ENCODE results near the gene FGFBP3. TPM values are rescaled to one million over a fixed set of nuclear protein-coding genes. Genes with fewer than 3 reads are reported as not detected.

Gene FGFBP3
- total and polyA plus RNA-seq, 2 of the 13 experiments (the other 11 are each of a cell fraction or from before 2014, with no cell fraction given), result 0.50 to 2.0 TPM

DNA sequence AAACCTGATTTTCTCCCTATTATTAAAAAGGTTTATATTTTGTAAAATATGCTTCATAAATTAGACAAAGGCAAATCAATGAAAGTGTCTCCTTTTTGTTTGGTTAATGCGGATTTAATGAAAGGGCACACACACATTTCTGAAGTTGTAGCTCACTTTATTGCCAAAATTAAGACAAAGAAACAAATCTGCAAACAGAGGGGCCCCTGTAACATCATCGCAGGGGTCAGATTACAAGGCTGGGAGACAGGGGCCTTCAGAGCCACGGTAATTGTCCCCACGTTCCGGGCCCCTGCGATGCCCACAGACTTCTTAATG, 22.4 kb downstream of the FGFBP3 start (continued):
- TF ChIP-seq, protein P1, sequence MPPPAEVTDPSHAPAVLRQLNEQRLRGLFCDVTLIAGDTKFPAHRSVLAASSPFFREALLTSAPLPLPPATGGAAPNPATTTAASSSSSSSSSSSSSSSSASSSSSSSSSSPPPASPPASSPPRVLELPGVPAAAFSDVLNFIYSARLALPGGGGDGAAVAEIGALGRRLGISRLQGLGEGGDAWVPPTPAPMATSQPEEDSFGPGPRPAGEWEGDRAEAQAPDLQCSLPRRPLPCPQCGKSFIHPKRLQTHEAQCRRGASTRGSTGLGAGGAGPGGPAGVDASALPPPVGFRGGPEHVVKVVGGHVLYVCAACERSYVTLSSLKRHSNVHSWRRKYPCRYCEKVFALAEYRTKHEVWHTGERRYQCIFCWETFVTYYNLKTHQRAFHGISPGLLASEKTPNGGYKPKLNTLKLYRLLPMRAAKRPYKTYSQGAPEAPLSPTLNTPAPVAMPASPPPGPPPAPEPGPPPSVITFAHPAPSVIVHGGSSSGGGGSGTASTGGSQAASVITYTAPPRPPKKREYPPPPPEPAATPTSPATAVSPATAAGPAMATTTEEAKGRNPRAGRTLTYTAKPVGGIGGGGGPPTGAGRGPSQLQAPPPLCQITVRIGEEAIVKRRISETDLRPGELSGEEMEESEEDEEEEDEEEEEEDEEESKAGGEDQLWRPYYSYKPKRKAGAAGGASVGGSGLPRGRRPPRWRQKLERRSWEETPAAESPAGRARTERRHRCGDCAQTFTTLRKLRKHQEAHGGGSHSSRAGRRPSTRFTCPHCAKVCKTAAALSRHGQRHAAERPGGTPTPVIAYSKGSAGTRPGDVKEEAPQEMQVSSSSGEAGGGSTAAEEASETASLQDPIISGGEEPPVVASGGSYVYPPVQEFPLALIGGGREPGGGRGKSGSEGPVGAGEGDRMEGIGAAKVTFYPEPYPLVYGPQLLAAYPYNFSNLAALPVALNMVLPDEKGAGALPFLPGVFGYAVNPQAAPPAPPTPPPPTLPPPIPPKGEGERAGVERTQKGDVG (CRISPR knock-in tag; IDR thresholded peaks at IDR 0.05; ENCODE audit: borderline replicate concordance), result no peak
- TF ChIP-seq SRSF4 (IDR thresholded peaks at IDR 0.05; ENCODE audit: low read depth, low read length, poor library complexity, severe bottlenecking) (no peak), SIX1 (CRISPR knock-in tag; IDR thresholded peaks at IDR 0.05; ENCODE audit: borderline replicate concordance) (peak; percentile 61; the same call in 1 of the 2 replicates), TGIF2 (CRISPR knock-in tag; IDR thresholded peaks at IDR 0.05) (no peak), ZEB1 (IDR thresholded peaks at IDR 0.05; ENCODE audit: insufficient replicate concordance, low read depth) (peak; percentile 4)

DNA sequence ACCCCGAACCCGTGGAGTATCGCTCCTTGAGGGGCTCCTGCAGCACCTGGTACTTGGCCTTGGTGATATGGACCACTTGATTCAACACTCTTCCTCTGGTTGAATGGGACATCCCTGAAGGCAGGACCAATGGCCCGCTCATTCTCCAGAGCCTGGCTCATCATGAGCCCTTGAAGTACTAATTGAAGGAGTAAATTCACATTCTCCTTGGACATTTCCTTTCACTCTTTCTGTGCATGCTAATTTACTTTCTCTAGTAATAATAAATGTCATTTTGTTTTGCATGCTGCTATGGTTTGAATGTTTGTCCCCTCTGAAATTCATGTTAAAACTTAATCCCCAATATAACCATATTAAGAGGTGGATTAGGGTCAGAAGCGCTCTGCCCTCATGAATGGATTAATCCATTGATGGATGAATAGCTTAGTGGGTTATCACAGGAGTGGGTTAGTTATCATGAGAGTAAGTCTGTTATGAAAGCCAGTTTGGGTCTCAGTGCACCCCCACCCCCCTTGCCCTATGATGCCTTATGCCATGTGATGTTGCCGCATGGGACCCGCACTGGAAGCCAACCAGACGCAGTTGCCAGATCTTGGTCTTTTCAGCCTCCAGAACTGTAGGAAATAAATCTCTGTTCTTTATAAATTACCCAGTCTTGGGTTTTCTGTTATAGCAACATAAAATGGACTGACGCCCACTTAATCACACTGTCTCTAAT, 23.8 kb downstream of the FGFBP3 start:
- Histone ChIP-seq H3K4me1 (ENCODE audit: insufficient read depth, low read length) (peaks cover 36% of the 10 kb centered on the region), H3K27ac (ENCODE audit: extremely low read length, insufficient read depth, low read length) (no peak overlapping the region), H3K27me3 (ENCODE audit: control insufficient read depth in 1 of 2, insufficient read depth in 2 of 2, low read length in 2 of 2) (peaks cover 0 to 10% of the 10 kb centered on the region in 2 experiments; a peak in 2 of 5 replicates), H3K4me3 (replicated peaks in 1 of 3; ENCODE audit: insufficient read depth in 1 of 3, low read depth in 2 of 3, low read length in 3 of 3) (no peak overlapping the region), H3K4me2 (ENCODE audit: low read depth, low read length) (no peak overlapping the region), H3K9me3 (ENCODE audit: low read length) (no peaks in the 10 kb centered on the region), H3K9ac (ENCODE audit: insufficient read depth, low read depth, low read length) (no peak overlapping the region), H3K36me3 (replicated peaks in 1 of 2; ENCODE audit: control insufficient read depth in 1 of 2, insufficient read depth in 2 of 2, low read length in 2 of 2) (no peaks in the 10 kb centered on the region), H3K79me2 (ENCODE audit: insufficient read depth, low read length) (no peaks in the 10 kb centered on the region), H2AFZ (ENCODE audit: low read length) (no peak overlapping the region), H4K20me1 (ENCODE audit: insufficient read depth, low read length) (no peaks in the 10 kb centered on the region)
- ChIA-PET POLR2A (interaction anchor here (2.0 kb wide), 1 partner anchor 23 kb away, joined by 13 read pairs; the partner anchor contains the start of gene FGFBP3), CTCF (ENCODE audit: low intra/inter-chr PET ratio, low total read pairs) (no interaction called here)
- 89% methylated on average over 7 of the region's 9 CpGs for WGBS (ENCODE audit: low lambda C conversion rate)
- in situ Hi-C loops (cut with HindIII; ENCODE audit: extremely low pct_ligation_motif_present, low pct_unique_long_range_greater_than_20kb), result no loop called here
- intact Hi-C loops (cut with micrococcal nuclease; ENCODE audit: unreplicated experiment), result no loop called here
- no peak for DNase-seq (ENCODE audit: low spot score)
- no peak for ATAC-seq
- no peak for FAIRE-seq
- BruUV-seq (replicated peaks), result no TSS peak
- no peak for TF ChIP-seq CHD2 (IDR thresholded peaks at IDR 0.05; ENCODE audit: low read depth, low read length)
- TF ChIP-seq, protein P2, sequence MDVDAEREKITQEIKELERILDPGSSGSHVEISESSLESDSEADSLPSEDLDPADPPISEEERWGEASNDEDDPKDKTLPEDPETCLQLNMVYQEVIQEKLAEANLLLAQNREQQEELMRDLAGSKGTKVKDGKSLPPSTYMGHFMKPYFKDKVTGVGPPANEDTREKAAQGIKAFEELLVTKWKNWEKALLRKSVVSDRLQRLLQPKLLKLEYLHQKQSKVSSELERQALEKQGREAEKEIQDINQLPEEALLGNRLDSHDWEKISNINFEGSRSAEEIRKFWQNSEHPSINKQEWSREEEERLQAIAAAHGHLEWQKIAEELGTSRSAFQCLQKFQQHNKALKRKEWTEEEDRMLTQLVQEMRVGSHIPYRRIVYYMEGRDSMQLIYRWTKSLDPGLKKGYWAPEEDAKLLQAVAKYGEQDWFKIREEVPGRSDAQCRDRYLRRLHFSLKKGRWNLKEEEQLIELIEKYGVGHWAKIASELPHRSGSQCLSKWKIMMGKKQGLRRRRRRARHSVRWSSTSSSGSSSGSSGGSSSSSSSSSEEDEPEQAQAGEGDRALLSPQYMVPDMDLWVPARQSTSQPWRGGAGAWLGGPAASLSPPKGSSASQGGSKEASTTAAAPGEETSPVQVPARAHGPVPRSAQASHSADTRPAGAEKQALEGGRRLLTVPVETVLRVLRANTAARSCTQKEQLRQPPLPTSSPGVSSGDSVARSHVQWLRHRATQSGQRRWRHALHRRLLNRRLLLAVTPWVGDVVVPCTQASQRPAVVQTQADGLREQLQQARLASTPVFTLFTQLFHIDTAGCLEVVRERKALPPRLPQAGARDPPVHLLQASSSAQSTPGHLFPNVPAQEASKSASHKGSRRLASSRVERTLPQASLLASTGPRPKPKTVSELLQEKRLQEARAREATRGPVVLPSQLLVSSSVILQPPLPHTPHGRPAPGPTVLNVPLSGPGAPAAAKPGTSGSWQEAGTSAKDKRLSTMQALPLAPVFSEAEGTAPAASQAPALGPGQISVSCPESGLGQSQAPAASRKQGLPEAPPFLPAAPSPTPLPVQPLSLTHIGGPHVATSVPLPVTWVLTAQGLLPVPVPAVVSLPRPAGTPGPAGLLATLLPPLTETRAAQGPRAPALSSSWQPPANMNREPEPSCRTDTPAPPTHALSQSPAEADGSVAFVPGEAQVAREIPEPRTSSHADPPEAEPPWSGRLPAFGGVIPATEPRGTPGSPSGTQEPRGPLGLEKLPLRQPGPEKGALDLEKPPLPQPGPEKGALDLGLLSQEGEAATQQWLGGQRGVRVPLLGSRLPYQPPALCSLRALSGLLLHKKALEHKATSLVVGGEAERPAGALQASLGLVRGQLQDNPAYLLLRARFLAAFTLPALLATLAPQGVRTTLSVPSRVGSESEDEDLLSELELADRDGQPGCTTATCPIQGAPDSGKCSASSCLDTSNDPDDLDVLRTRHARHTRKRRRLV (CRISPR knock-in tag; IDR thresholded peaks at IDR 0.05), result no peak
- TF ChIP-seq, protein P3, sequence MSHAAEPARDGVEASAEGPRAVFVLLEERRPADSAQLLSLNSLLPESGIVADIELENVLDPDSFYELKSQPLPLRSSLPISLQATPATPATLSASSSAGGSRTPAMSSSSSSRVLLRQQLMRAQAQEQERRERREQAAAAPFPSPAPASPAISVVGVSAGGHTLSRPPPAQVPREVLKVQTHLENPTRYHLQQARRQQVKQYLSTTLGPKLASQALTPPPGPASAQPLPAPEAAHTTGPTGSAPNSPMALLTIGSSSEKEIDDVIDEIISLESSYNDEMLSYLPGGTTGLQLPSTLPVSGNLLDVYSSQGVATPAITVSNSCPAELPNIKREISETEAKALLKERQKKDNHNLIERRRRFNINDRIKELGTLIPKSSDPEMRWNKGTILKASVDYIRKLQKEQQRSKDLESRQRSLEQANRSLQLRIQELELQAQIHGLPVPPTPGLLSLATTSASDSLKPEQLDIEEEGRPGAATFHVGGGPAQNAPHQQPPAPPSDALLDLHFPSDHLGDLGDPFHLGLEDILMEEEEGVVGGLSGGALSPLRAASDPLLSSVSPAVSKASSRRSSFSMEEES (CRISPR knock-in tag; IDR thresholded peaks at IDR 0.05), result no peak
- no peak for TF ChIP-seq U2AF2 (IDR thresholded peaks at IDR 0.05; ENCODE audit: low read depth, low read length)
- TF ChIP-seq ZNF747 (CRISPR knock-in tag; IDR thresholded peaks at IDR 0.05; ENCODE audit: borderline replicate concordance), result no peak
- TF ChIP-seq MED13 (CRISPR knock-in tag; IDR thresholded peaks at IDR 0.05), result no peak
- TF ChIP-seq HOXA7 (CRISPR knock-in tag; IDR thresholded peaks at IDR 0.05), result no peak
- TF ChIP-seq SNRNP70 (IDR thresholded peaks at IDR 0.05; ENCODE audit: low read depth, low read length), result no peak

All from HepG2 (cell line).